Activated naive CD4-positive, alpha-beta T cell treated with Interleukin-2 at 50 U/mL for 16 hours (primary cell): ENCODE data around the gene PPP2R5D.
A peak's percentile ranks its signal among the peaks of the same experiment; 100 is the strongest.

Experiments used
- DNase-seq: peaks from one replicate; pipeline ENCODE4 v3.0.0-alpha.2; 2020

The PPP2R5D gene

GRCh38 chr6:42963855-42964605, 20.3 kb upstream of the PPP2R5D start:
- DNase-seq: peak; percentile 32

DNA sequence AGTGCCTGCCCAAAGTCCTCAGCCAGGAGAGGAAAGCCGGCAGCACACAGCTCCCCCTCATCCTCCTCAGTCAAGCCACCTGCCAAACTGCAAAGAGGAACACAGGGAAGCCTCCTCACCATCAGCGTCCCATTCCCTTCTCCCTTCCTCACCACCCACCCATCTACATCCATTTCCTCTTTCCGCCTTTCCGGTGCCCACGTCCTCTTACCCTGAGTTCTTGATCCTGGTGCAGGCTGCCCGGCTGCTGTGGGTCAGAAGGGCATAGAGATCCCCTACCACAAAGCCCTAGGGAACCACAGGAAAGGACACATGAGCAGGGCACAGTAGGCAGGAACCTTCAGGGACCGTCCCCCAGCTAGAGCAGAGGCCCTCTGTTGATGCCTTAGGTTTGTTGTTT, 17.8 kb upstream of the PPP2R5D start:
- DNase-seq: no peak

GRCh38 chr6:42967228-42967627, 17.1 kb upstream of the PPP2R5D start:
- no peak for DNase-seq

DNA sequence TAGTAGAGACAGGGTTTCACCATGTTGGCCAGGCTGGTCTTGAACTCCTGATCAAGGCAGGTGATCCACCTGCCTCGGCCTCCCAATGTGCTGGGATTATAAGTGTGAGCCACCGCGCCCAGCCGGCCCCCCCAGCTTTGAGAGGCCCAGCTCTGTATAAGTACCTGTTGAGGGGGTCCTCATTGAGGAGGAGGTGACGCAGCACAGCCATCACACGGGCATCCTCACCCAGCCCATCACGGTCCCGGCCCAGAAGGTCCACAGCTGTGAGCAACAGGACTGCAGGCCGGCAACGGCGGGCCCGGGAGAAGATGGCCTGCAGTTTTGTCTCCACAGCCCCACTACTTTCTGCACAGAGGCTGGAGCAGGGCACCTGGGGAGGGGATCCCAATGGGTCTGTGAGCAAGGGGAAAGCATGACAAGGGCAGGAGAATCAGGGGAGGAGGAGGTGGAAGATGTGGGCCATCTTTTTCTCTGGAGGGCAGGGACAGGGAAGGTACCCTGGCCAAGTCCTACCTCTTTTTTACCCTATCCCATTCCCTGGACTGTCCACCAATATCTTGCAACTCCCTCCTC, 16.2 kb upstream of the PPP2R5D start:
- no peak for DNase-seq

DNA sequence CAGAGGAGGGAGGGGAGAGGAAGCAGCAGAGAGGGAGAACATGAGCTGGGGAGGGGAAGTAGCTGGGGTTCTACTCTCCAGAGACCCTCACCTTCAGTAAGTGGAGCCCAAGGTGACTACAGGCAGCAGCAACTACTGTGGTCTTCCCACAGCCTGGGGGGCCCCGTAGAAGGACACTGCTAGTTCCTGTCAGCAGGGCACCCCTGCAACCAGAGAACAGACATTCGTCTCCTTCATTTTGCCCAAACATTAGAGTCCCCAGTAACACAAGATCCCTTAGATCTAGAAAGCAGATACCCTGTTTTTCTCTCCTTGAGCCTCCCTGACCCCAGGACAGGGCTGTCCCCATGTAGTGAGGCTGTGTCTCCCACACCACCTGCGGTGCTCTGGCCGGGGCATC, 15.6 kb upstream of the PPP2R5D start:
- DNase-seq: no peak

DNA sequence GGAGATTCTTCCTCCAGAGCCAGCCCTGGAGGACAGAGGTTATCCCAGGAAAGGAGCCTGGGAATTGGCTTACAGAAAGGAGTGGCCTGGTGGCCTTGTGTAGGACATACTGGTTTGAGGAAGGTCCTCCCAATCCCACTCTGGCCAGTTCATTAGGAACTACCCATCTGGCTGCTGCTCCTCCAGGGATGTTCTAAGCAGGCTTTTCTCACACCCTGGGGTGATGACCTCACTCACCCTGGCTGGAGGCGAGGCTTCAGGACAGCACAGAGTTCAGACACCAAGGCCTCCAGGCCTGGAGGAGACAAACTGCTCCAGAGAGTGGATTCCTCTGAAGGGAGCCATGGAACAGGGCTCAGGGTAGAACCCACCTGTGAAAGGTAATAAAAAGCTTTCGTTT, 14.9 kb upstream of the PPP2R5D start:
- DNase-seq: no peak

DNA sequence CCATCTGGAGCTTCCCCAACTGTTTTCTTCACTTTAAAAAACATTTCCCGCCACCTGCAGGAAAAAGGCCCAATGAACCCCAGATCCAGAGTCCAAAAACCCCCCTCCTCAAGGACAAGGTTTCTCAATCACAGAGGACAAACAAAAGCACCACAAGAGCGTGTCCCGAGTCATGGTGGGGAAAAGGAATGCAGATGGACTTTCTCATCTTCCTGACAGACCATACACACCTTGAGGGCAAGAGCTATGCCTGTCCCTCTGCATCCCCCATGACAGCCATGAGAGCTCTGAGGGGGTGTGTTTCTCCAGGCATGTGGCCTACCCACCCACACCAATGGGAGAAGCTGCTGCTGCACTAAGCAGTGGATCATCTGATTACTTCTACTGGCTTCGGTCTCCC, 14.4 kb upstream of the PPP2R5D start:
- no peak for DNase-seq

- no peak for DNase-seq
Observed at GRCh38 chr6:42970871-42971612, 13.3 kb upstream of the PPP2R5D start.

DNA sequence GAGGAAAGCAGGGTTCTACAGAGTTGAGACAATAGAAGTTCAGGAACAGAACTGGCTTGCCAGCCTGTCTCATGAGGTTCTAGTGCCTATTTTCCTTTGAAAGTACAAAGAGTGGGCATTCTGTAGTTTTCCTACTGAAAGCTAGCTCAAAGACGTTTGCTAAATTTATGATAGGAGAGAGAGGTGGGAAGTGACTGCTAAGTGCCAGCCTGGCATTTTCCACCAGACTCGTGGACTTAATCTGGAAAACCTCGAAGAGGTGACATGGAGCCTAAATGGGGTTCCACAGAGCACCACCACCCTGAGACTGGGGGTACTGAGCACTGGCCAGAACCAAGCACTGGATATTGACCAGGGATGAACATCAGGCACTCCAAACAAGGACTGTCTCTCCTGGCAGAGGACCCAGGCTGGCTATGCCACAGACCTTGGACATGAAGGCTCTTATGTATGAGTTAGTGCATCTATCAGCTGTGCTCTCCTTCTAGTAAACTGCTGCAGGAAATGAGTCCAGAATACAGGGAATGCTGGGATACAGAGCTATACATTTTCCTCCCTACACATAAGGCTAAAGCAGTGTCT, 12.5 kb upstream of the PPP2R5D start:
- DNase-seq: no peak

GRCh38 chr6:42973926-42974325, 10.4 kb upstream of the PPP2R5D start:
- DNase-seq: no peak

DNA sequence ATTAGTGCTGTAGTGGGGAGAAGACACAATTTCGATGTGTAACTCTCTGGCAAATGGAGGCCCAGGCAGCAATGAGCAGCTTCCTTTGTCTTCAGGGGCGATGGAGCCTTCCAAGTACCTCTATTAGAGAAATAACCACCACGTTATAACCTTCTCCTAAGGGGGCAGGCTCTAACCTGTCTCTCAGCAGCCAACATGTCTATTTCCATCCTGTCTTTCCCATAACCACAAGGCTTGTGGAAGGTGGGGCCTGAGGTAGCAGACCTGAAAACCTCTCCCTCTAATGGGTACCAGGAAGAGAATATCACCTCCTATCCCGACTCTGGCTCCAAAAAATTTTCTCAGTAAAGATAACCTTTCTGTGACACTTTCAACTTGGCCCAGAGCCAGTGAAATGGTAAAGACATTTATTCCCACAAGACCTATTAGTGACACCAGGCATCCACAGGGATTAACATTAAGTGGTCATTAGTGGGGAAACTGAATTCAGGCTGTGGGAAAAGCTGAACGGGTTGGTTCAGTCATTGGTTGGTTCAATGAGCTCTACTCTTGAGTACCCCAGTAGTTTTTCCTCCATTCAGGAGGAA, 9.4 kb upstream of the PPP2R5D start:
- DNase-seq: no peak

- peak; percentile 22 for DNase-seq
Observed at GRCh38 chr6:42978487-42978838, 5.9 kb upstream of the PPP2R5D start.

DNA sequence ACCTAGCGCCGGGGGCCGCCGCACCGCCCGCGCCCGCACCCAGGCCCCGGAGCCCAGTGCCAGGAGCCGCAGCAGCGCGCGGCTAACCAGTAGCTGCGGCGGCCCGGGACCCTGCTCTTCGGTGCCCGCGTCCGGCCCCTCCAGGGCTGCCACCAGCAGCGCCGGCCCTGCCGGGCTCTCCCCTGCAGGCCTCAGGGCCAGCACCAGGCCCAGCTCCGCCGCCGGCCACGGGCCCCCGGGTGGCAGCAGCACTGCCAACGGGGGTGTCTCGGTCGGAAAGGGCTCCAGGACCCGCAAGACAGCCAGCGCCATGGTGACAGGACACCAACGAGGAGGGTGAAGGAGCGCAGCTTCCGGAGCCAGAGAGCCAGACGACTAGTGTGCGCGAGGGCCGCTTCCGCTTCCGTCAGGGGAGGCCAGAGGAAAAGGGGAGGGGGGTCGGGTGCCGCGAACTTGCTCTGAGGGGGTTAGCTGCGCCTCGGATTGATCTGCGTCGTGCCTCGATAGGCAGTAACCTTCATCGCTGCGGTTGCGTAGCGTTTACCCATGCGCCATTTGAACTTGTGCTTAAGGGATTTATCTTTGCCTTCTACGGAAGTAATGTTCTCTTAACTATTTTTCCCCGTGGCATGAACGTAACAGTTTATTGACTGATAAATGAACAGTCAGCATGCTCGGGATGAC, 5.4 kb upstream of the PPP2R5D start, which contains the start of gene PEX6:
TSS of gene PEX6 (minus strand) at position 343 of the 684 bp plus-strand sequence. CDS start at position 312, 31 bp downstream.
- DNase-seq: peak; percentile 89

GRCh38 chr6:42979523-42980177, 4.7 kb upstream of the PPP2R5D start:
- DNase-seq: no peak

GRCh38 chr6:42981836-42982235, 2.5 kb upstream of the PPP2R5D start:
- DNase-seq: no peak

DNA sequence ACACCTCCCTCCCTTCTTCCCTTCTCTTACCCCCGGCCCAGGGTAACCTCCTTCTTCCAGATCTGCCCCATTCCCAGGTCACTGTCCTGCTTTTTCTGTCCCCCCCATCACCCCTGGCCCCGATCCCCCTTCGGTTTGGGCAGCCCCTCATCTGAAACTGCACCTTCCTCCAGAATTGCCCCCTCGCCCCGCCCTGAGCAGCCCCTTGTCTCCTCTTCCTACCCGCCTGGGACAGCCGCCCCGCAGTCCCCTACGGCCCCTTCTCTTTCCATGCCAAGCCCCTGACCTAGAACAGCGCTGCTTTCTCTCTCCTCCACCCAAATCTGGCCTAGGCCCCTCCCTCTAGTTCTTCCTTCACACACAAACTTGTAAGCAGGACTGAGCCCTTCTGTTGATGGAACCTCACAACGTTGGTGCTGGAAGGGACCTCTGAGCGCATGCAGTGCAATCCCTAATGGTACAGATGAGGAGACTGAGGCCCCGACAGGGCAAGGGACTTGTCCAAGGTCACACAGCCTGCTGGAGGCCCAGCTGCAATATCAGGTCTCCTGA, 630 bp downstream of the PPP2R5D start:
- DNase-seq: peak; percentile 14

- no peak for DNase-seq
Observed at GRCh38 chr6:42987533-42988451, 3.4 kb downstream of the PPP2R5D start.

- no peak for DNase-seq
Observed at GRCh38 chr6:42988486-42989020, 4.2 kb downstream of the PPP2R5D start.

- DNase-seq: no peak
Observed at GRCh38 chr6:42989923-42990322, 5.6 kb downstream of the PPP2R5D start.

- no peak for DNase-seq
Observed at GRCh38 chr6:42993445-42993844, 9.1 kb downstream of the PPP2R5D start.
